Body of pancreas (tissue), 4 donors: ENCODE measurements around the gene TRMT10B.

Source experiments
- POLR2A ChIP-seq, 3 donors: fragments of 450-650 bp; IDR thresholded peaks; one replicate each; pipeline ENCODE4 v1.6.1; 2016; ENCODE audit warnings: antibody characterized with exemption in 3 of 3, mild to moderate bottlenecking in 2 of 3
- TF ChIP-seq, protein P1 (sequence below), 7 experiments: fragments of 450-650 bp in 4 of 7; fragments of 200-600 bp in 3 of 7; sonication (generic) in 3 of 7; IDR thresholded peaks; one replicate each; pipeline ENCODE4 v1.5.1; 2016 to 2019; ENCODE audit warnings: antibody characterized with exemption in 7 of 7

DNA sequence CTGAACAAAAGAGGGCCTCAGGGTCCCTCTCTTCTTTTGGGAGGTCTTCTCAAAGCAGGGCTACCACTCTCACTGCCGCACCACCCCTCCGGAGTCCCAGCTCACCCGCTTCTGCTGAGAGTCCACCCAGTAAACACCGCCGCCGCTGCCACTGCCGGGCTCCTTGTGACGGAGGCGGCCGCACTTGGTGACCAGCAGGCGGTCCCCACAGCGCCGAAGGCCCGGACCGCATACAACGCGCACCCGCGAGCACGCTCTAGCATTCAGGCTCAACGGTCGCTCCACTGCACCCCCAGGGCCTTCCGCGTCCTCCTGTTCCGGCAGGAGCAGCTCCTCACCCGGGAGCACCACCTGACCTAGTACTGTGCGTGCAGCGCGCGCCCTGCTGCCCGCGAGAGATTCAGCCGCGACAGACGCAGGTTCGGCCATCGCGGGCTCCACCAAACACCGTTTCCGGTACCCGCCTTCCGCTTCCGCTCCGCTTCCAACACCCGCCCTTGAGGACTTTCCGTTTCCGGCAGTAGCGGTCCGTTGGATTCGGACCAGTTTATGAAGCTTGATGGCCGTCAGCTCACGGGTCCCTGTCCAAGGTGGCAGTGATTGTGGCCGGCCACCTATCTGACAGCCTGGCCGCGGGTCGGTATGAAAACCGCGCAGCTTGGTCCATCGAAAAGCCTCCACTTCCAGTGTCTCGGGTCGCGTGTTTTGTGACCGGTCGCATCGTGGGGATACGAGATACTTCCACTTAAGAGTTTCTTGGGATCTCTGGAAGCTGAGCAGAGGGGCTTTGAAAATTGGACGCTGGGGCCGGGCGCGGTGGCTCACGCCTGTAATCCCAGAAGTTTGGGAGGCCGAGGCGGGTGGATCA, 31.2 kb downstream of the TRMT10B start, which contains the start of gene EXOSC3:
- TF ChIP-seq, protein P1, sequence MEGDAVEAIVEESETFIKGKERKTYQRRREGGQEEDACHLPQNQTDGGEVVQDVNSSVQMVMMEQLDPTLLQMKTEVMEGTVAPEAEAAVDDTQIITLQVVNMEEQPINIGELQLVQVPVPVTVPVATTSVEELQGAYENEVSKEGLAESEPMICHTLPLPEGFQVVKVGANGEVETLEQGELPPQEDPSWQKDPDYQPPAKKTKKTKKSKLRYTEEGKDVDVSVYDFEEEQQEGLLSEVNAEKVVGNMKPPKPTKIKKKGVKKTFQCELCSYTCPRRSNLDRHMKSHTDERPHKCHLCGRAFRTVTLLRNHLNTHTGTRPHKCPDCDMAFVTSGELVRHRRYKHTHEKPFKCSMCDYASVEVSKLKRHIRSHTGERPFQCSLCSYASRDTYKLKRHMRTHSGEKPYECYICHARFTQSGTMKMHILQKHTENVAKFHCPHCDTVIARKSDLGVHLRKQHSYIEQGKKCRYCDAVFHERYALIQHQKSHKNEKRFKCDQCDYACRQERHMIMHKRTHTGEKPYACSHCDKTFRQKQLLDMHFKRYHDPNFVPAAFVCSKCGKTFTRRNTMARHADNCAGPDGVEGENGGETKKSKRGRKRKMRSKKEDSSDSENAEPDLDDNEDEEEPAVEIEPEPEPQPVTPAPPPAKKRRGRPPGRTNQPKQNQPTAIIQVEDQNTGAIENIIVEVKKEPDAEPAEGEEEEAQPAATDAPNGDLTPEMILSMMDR (IDR thresholded peaks at IDR 0.05) = peak in 4 of 7 experiments; percentile 9 to 38 (median 32)
- peak; percentile 34 to 84 (median 84) for TF ChIP-seq POLR2A (IDR thresholded peaks at IDR 0.05)
